HPDE6-E6E7 (cell line): ENCODE data around the gene BCKDHA.
"Not testable (repeated sequence)": the region's sequence is repeated elsewhere in the genome, so short reads cannot be mapped to it uniquely, and the experiment has no call there.

Experiments
- DNase-seq: peaks from one replicate; pipeline ENCODE4 v3.0.0; 2011; ENCODE audit warnings: missing footprints; ENCODE audit errors: extremely low spot score

BCKDHA gene

DNA sequence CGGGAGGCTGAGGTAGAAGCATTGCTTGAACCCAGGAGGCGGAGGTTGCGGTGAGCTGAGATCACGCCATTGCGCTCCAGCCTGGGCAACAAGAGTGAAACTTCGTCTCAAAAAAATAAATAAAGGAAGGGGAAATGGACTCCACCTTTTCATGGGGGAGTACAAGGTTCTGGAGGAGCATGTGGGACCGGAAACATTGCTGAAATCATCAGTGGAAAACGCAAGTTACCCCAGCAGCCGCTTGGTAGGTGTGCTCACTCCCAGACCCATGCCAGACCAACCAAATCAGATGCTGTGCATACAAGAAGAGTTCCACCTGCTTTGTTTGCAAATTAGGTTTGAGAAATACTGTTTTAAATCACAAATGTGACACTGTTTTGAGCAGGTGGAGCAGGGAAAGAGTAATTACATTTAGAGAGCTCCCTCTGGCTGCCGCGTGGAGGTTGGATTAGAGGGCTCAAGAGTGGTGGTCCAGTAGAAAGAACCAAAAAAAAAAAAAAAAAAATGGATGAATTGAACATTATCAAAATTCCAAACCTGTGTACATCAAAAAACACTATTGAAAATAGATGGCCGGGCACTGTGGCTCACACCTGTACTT lies 50.2 kb downstream of the BCKDHA start:
- no peak for DNase-seq

DNA sequence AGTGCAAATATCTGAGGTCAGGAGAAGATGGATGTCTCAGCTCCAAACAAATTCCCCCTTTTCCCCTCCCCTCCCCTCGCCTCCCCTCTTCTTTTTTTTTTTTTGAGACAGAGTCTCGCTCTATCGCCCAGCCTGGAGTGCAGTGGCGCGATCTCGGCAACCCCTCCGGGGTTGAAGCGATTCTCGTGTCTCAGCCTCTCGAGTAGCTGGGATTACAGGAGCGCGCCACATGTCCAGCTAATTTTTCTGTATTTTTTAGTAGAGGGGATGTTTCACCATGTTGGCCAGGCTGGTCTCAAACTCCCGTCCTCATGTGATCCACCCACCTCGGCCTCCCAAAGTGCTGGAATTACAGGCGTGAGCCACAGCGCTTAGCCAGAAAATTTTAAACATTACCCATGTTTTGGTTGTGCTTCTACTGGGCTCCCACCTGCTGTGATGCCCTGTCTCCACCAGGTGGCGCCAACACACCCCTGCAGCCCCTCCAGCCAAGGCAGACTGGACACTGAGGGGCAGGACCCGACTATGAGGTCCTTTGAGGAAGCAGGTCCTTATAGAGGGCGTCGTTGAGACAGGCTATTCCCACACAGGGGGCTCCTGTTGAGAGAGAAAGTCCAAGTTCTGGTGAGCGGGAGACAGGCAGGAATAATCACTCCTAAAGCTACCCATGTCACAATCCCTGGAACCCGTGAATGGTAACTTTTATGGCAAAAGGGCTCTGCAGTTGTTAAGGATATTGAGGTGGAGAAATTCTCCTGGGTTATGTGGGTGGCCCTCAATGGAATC lies 51.7 kb downstream of the BCKDHA start:
- peak; percentile 72 for DNase-seq

DNA sequence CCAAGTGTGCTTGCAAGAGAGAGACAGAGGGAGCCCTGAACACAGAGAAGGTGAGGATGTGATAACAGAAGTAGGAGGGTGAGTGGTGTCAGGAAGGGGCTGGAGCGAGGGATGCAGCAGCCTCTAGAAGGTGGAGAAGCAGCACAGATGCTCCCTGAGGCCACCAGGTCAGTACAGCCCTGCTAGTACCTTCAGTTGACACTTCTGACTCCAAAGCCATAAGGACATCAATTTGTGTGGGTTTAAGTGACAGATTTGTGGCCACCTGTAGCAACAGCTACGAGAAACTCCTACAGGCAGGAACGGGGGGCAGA lies 52.2 kb downstream of the BCKDHA start:
- DNase-seq: no peak

DNA sequence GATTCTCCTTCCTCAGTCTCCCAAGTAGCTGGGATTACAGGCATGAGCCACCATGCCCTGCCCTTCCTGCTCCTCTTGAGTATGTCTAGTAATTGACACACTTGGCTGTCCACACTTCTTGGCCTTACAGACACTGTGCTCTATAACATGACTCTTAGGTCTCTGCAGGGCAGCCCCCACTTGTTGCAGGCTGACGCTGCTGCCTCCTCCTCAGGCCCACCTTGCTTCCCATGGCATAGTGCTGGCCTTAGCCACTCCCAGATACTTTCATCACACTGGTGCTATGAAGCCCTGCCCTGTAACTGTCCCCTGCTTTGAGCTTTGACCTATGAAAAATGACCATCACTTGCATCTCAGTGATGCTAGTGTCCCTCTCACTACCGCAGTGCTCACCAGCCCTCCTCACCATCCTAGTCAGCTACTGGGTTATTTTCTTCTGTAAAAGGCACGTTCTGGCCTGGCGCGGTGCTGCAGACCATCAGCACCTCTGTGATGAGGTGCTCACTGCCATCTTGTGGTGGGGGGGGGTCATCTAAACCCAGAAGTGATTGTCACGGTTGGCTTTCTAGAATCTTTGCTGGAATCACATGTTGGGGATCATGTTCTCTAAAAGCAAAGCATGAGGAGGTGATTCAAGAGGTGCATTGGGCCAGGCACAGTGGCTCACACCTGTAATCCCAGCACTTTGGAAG lies 55.1 kb downstream of the BCKDHA start:
- DNase-seq: no peak

DNA sequence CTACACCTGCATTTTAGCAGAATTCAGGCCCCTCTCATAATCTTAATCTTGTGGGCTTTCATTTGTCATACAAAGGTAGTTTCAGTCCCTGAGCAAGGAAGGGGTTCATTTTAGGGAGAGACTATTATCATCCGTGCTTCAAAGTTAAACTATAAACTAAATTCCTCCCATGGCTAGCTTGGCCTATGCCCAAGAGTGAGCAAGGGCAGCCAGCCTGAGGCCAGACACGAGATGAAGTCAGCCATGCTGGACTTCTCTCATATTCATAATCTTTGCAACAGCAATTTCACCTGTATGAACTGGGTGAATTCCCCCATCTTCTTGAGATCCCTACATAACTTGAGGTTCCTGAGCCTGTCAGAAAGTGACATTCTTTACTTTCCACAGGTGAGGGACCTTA lies 58.3 kb downstream of the BCKDHA start:
- DNase-seq: no peak

DNA sequence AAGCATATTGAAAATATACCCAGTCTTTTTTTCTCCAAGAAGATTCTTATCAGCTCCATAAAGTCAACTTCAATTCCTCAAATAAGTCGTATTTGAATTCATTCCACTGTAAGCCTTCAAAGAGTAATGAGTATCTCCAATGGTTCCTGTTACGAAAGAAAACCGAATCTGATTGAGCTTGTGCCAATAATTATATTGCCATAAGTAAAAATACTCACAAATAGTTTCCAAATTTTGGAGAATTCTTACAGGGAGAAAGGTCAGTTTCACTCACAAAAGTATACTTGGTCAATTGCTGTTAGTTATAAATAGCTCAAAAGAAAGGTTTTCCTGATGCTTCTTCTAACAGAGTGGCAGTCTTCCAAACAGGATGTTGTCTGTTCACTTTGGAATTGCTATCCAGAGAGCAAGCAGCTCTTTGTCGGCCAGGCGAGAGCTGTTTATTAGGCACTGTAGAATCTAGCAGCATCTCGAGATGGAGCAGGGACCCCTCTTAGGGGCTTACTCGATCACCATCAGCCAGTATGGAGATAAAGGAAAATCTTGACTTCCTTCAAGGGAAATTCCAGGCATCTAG lies 58.8 kb downstream of the BCKDHA start:
- no peak for DNase-seq

DNA sequence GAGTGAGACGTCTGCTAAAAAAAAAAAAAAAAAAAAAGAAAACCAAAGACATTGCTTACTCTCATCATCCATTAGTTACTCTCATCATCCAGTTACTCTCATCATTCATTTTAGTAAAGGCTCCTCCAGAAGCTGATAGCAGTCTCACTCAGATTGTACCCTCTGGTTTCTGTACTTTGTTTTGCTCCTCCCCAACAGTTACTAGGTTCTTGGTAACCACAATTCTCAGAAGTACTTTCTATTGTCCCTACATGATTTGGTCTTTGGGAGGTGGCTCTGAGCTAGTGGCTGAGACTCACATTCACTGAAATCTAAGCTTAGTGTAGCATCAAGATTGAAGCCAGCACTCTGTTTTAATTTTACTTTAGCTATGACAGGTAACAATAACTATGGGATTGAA lies 59.6 kb downstream of the BCKDHA start:
- no peak for DNase-seq

DNA sequence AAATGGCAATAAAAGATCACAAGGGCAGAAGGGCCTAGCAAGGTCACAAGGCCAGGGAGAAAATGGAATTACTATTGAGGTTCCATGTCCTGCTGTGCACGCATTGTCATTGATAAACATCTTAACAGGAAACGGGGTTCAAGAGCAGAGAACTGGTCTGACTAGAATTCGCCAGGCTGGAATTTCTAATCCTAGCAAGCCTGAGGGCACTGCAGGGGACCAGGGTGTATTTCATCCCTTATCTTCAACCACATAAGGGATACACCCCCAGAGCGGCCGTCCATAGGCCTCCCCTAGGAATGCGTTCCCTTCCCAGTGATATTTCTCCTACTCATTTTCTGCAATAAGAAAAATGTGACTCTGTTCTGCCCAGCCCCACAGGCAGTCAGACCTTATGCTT lies 64.9 kb downstream of the BCKDHA start:
- DNase-seq: no peak

DNA sequence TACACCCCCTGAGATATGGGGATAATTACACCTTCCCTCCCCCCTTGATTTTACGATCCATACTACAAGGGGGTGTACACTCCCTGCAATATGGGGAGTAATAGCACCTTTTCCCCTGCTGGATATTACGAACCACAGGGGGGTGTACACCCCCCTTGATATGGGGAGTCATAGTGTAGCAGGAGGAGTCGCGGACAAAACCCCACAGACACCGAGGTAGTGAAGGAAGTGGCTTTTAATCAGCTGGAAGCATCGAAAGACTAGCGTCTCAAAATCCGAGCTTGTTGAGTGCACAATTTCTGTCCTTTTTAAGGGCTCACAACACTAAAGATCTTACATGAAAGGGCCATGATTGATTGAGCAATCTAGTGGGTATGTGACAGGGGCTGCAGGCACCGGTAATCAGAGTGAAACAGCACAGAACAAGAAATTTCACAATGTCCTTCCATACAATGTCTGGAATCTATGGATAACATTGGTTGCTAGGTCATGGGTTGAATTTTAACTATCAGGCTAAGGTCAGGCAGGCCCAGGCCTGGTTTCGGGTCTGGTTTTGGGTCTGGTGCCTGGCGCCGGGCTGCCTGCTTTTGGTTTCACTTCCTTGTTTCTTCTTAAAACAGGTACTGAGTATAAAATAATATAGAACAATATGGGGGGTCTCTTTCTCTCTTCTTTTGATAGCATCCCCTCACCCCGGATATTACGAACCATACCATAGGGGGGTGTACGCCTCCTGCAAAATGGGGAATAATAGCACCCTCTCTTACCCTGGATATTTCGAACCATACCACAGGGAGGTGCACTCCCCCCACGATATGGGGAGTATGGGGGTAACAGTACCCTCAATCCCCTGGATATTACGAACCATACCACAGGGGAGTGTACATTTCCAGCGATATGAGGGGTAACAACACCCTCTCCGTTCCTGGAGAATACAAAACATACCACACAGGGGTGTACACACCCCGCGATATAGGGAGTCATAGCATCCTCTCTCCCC lies 65.9 kb downstream of the BCKDHA start:
- not testable (repeated sequence) for DNase-seq
